GM21515 (cell line): ENCODE results near the gene DENND1A.

Experiments
- ATAC-seq: cut with Tn5 transposase; IDR thresholded peaks from one replicate; pipeline ENCODE4 v1.9.1; 2021; ENCODE audit not compliant: unreplicated experiment

DENND1A gene

GRCh38 chr9:123548741-123549545, 381.0 kb downstream of the DENND1A start:
- no peak for ATAC-seq

- ATAC-seq: no peak
Observed at GRCh38 chr9:123544007-123544827, 385.7 kb downstream of the DENND1A start.

GRCh38 chr9:123543492-123543891, 386.4 kb downstream of the DENND1A start:
- no peak for ATAC-seq

- ATAC-seq: no peak
Observed at GRCh38 chr9:123542435-123543225, 387.3 kb downstream of the DENND1A start.

GRCh38 chr9:123541411-123541810, 388.5 kb downstream of the DENND1A start:
- ATAC-seq: no peak

- no peak for ATAC-seq
Observed at GRCh38 chr9:123540457-123540856, 389.5 kb downstream of the DENND1A start.

GRCh38 chr9:123537809-123538208, 392.1 kb downstream of the DENND1A start:
- ATAC-seq: no peak

- no peak for ATAC-seq
Observed at GRCh38 chr9:123536455-123536868, 393.5 kb downstream of the DENND1A start.

GRCh38 chr9:123534336-123534735, 395.6 kb downstream of the DENND1A start:
- ATAC-seq: no peak

- no peak for ATAC-seq
Observed at GRCh38 chr9:123530244-123530643, 399.7 kb downstream of the DENND1A start.

- no peak for ATAC-seq
Observed at GRCh38 chr9:123528501-123528900, 401.4 kb downstream of the DENND1A start.

GRCh38 chr9:123527981-123528380, 401.9 kb downstream of the DENND1A start:
- no peak for ATAC-seq

GRCh38 chr9:123525957-123526356, 404.0 kb downstream of the DENND1A start:
- ATAC-seq: no peak

GRCh38 chr9:123525424-123525823, 404.5 kb downstream of the DENND1A start:
- ATAC-seq: no peak

- ATAC-seq: no peak
Observed at GRCh38 chr9:123524866-123525265, 405.1 kb downstream of the DENND1A start.

GRCh38 chr9:123523845-123524244, 406.1 kb downstream of the DENND1A start:
- no peak for ATAC-seq

GRCh38 chr9:123523001-123523400, 406.9 kb downstream of the DENND1A start:
- ATAC-seq: no peak

- ATAC-seq: no peak
Observed at GRCh38 chr9:123522251-123522650, 407.7 kb downstream of the DENND1A start.

GRCh38 chr9:123518338-123518737, 411.6 kb downstream of the DENND1A start:
- ATAC-seq: no peak

GRCh38 chr9:123517512-123517911, 412.4 kb downstream of the DENND1A start:
- ATAC-seq: no peak

- ATAC-seq: no peak
Observed at GRCh38 chr9:123514766-123515165, 415.2 kb downstream of the DENND1A start.
